Measurements from ENCODE around the gene FARS2.

Gene FARS2

DNA sequence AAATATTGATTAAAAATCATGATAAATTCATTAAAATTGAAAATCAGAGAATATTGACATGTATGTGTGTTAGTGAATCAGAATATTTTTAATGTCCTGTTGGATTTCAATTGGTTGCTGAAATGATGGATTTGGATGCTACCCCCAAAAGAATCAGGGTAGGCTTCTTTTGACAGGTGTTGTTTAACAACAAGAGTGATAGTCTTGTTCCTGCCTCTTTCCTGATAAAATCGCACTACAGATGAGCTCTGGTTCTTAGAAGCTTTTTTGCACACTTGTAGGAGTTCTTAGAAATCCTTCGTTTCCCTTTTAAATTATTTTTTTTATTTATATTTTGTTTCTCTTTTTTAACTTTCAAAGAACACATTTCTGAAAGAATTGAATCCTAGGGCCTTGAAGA lies 259.5 kb downstream of the FARS2 start:
- Histone ChIP-seq H3K36me3 (ENCODE audit: control insufficient read depth in 2 of 2, insufficient read depth in 1 of 2, low read length in 2 of 2) (no peaks in the 10 kb centered on the region), H3K9me3 (ENCODE audit: control insufficient read depth, insufficient read depth, low read depth, low read length) (no peaks in the 10 kb centered on the region), H3K4me1 (ENCODE audit: control insufficient read depth, insufficient read depth, low read length) (no peaks in the 10 kb centered on the region; the same call in 1 of the 2 replicates), H3K4me3 (ENCODE audit: low read depth, low read length) (no peak overlapping the region), H3K27ac (ENCODE audit: extremely low read depth, low read depth, low read length) (no peak overlapping the region)
- CTCF ChIA-PET = interaction anchor here (0.8 to 1.0 kb wide), 2 partner anchors 51 to 98 kb away, joined by 3 to 4 read pairs; no protein-coding TSS in a partner anchor
- TF ChIP-seq YY1 (tag by site-specific recombination; IDR thresholded peaks at IDR 0.05) = no peak
- TF ChIP-seq SETDB1 (IDR thresholded peaks at IDR 0.05; ENCODE audit: insufficient read length, low read length) = no peak
- no peak for TF ChIP-seq ZBTB20 (tag by site-specific recombination; IDR thresholded peaks at IDR 0.05)
- TF ChIP-seq, protein P1, sequence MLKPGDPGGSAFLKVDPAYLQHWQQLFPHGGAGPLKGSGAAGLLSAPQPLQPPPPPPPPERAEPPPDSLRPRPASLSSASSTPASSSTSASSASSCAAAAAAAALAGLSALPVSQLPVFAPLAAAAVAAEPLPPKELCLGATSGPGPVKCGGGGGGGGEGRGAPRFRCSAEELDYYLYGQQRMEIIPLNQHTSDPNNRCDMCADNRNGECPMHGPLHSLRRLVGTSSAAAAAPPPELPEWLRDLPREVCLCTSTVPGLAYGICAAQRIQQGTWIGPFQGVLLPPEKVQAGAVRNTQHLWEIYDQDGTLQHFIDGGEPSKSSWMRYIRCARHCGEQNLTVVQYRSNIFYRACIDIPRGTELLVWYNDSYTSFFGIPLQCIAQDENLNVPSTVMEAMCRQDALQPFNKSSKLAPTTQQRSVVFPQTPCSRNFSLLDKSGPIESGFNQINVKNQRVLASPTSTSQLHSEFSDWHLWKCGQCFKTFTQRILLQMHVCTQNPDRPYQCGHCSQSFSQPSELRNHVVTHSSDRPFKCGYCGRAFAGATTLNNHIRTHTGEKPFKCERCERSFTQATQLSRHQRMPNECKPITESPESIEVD (tag by site-specific recombination; IDR thresholded peaks at IDR 0.05) = no peak
- no peak for TF ChIP-seq SP3 (tag by site-specific recombination; IDR thresholded peaks at IDR 0.05)
- POLR2A ChIA-PET = no interaction called here

DNA sequence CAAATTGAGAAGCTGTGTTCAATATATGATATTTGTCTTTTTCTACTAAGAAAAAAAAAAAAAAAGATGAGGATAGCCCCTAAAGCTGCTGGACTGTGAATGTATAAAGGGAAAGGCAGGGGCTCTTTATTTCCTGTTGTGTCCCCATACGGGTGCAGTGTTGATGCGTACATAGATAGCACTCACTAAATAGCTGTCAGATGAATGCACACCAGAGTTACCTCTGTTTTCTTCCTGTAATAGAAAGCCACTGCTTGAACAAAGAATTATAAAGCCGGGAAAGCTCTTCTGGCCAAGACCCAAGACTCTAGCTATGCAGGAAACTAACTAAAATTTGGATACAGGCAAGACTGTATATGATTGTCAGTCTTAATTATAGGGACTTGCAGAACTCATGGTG lies 260.0 kb downstream of the FARS2 start:
- Histone ChIP-seq H3K4me3 (ENCODE audit: low read depth, low read length) (no peak overlapping the region), H3K4me1 (ENCODE audit: control insufficient read depth, insufficient read depth, low read length) (no peaks in the 10 kb centered on the region; the same call in 1 of the 2 replicates), H3K9me3 (ENCODE audit: control insufficient read depth, insufficient read depth, low read depth, low read length) (no peaks in the 10 kb centered on the region), H3K36me3 (ENCODE audit: control insufficient read depth in 2 of 2, insufficient read depth in 1 of 2, low read length in 2 of 2) (no peaks in the 10 kb centered on the region), H3K27ac (ENCODE audit: extremely low read depth, low read depth, low read length) (no peak overlapping the region)
- TF ChIP-seq, protein P2, sequence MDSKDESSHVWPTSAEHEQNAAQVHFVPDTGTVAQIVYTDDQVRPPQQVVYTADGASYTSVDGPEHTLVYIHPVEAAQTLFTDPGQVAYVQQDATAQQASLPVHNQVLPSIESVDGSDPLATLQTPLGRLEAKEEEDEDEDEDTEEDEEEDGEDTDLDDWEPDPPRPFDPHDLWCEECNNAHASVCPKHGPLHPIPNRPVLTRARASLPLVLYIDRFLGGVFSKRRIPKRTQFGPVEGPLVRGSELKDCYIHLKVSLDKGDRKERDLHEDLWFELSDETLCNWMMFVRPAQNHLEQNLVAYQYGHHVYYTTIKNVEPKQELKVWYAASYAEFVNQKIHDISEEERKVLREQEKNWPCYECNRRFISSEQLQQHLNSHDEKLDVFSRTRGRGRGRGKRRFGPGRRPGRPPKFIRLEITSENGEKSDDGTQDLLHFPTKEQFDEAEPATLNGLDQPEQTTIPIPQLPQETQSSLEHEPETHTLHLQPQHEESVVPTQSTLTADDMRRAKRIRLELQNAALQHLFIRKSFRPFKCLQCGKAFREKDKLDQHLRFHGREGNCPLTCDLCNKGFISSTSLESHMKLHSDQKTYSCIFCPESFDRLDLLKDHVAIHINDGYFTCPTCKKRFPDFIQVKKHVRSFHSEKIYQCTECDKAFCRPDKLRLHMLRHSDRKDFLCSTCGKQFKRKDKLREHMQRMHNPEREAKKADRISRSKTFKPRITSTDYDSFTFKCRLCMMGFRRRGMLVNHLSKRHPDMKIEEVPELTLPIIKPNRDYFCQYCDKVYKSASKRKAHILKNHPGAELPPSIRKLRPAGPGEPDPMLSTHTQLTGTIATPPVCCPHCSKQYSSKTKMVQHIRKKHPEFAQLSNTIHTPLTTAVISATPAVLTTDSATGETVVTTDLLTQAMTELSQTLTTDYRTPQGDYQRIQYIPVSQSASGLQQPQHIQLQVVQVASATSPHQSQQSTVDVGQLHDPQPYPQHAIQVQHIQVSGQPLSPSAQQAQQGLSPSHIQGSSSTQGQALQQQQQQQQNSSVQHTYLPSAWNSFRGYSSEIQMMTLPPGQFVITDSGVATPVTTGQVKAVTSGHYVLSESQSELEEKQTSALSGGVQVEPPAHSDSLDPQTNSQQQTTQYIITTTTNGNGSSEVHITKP (tag by site-specific recombination; IDR thresholded peaks at IDR 0.05) = no peak
- no peak for TF ChIP-seq ZNF785 (tag by site-specific recombination; IDR thresholded peaks at IDR 0.05)
- CTCF ChIA-PET = interaction anchor here (0.6 to 0.7 kb wide), 2 partner anchors 24 to 320 kb away, joined by 3 to 5 read pairs; no protein-coding TSS in a partner anchor
- POLR2A ChIA-PET = no interaction called here

DNA sequence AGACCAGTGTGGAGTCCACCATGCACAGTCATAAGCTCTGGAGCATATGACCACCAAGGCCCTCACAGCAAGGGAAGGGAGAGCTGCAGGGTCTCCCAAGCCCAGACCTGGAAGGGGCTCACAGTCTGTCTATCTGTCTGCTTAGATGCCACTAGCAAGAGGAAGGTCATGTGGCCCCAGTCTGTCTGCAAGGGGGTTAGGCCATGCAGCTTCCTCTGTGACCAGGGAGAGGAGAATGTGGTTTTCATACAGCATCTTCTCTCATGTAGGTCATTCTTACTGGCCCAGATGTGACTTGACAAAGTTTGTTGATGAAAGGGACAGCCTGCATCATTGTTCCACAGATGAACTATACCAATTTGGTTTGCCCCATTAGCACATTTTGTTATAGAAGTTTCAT lies 260.8 kb downstream of the FARS2 start:
- Histone ChIP-seq H3K9me3 (ENCODE audit: control insufficient read depth, insufficient read depth, low read depth, low read length) (no peaks in the 10 kb centered on the region), H3K36me3 (ENCODE audit: control insufficient read depth in 2 of 2, insufficient read depth in 1 of 2, low read length in 2 of 2) (no peaks in the 10 kb centered on the region), H3K4me1 (ENCODE audit: control insufficient read depth, insufficient read depth, low read length) (no peaks in the 10 kb centered on the region; the same call in 1 of the 2 replicates), H3K27ac (ENCODE audit: extremely low read depth, low read depth, low read length) (no peak overlapping the region), H3K4me3 (ENCODE audit: low read depth, low read length) (no peak overlapping the region)
- POLR2A ChIA-PET = no interaction called here
- CTCF ChIA-PET = interaction anchor here (0.7 kb wide), 1 partner anchor 25 kb away, joined by 3 read pairs; no protein-coding TSS in a partner anchor
- TF ChIP-seq, protein P3, sequence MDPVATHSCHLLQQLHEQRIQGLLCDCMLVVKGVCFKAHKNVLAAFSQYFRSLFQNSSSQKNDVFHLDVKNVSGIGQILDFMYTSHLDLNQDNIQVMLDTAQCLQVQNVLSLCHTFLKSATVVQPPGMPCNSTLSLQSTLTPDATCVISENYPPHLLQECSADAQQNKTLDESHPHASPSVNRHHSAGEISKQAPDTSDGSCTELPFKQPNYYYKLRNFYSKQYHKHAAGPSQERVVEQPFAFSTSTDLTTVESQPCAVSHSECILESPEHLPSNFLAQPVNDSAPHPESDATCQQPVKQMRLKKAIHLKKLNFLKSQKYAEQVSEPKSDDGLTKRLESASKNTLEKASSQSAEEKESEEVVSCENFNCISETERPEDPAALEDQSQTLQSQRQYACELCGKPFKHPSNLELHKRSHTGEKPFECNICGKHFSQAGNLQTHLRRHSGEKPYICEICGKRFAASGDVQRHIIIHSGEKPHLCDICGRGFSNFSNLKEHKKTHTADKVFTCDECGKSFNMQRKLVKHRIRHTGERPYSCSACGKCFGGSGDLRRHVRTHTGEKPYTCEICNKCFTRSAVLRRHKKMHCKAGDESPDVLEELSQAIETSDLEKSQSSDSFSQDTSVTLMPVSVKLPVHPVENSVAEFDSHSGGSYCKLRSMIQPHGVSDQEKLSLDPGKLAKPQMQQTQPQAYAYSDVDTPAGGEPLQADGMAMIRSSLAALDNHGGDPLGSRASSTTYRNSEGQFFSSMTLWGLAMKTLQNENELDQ (tag by site-specific recombination; IDR thresholded peaks at IDR 0.05; ENCODE audit: low read depth) = no peak
- TF ChIP-seq ZNF248 (tag by site-specific recombination; IDR thresholded peaks at IDR 0.05) = no peak
- TF ChIP-seq ZNF707 (tag by site-specific recombination; IDR thresholded peaks at IDR 0.05) = no peak
- no peak for TF ChIP-seq ZNF555 (tag by site-specific recombination; conservative IDR thresholded peaks at IDR 0.05)
- no peak for TF ChIP-seq SETDB1 (IDR thresholded peaks at IDR 0.05; ENCODE audit: insufficient read length, low read length)
- no peak for TF ChIP-seq ZEB2 (tag by site-specific recombination; IDR thresholded peaks at IDR 0.05)
- TF ChIP-seq ZNF777 (tag by site-specific recombination; IDR thresholded peaks at IDR 0.05; ENCODE audit: borderline replicate concordance) = no peak
- no peak for TF ChIP-seq ZNF350 (tag by site-specific recombination; IDR thresholded peaks at IDR 0.05)
- no peak for TF ChIP-seq KLF10 (tag by site-specific recombination; IDR thresholded peaks at IDR 0.05)
- TF ChIP-seq, protein P4, sequence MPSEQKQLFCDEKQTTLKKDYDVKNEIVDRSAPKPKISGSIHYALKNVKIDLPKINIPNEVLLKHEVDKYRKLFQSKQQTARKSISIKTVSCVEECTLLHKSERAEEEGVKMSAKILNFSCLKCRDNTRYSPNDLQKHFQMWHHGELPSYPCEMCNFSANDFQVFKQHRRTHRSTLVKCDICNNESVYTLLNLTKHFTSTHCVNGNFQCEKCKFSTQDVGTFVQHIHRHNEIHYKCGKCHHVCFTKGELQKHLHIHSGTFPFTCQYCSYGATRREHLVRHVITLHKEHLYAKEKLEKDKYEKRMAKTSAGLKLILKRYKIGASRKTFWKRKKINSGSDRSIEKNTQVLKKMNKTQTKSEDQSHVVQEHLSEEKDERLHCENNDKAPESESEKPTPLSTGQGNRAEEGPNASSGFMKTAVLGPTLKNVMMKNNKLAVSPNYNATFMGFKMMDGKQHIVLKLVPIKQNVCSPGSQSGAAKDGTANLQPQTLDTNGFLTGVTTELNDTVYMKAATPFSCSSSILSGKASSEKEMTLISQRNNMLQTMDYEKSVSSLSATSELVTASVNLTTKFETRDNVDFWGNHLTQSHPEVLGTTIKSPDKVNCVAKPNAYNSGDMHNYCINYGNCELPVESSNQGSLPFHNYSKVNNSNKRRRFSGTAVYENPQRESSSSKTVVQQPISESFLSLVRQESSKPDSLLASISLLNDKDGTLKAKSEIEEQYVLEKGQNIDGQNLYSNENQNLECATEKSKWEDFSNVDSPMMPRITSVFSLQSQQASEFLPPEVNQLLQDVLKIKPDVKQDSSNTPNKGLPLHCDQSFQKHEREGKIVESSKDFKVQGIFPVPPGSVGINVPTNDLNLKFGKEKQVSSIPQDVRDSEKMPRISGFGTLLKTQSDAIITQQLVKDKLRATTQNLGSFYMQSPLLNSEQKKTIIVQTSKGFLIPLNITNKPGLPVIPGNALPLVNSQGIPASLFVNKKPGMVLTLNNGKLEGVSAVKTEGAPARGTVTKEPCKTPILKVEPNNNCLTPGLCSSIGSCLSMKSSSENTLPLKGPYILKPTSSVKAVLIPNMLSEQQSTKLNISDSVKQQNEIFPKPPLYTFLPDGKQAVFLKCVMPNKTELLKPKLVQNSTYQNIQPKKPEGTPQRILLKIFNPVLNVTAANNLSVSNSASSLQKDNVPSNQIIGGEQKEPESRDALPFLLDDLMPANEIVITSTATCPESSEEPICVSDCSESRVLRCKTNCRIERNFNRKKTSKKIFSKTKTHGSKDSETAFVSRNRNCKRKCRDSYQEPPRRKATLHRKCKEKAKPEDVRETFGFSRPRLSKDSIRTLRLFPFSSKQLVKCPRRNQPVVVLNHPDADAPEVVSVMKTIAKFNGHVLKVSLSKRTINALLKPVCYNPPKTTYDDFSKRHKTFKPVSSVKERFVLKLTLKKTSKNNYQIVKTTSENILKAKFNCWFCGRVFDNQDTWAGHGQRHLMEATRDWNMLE (tag by site-specific recombination; conservative IDR thresholded peaks at IDR 0.05; ENCODE audit: low read depth) = no peak
- TF ChIP-seq GLIS1 (tag by site-specific recombination; IDR thresholded peaks at IDR 0.05) = no peak
- TF ChIP-seq ZFP3 (tag by site-specific recombination; IDR thresholded peaks at IDR 0.05; ENCODE audit: low read depth) = no peak
